ENCODE measurements around the gene USP9X. TPM values are rescaled to one million over a fixed set of nuclear protein-coding genes. Genes with fewer than 3 reads are reported as not detected.

Gene USP9X
- total and polyA plus RNA-seq, 2 donors (not counting 3 experiments of a cell fraction or from before 2014, with no cell fraction given): 13.7 to 66.8 TPM

GRCh38 chrX:41259516-41259915 is 174.3 kb downstream of the USP9X start:
- TF ChIP-seq GATA2 (IDR thresholded peaks at IDR 0.05; ENCODE audit: insufficient read depth, insufficient read length, low read depth, low read length) (no peak), MYC (IDR thresholded peaks at IDR 0.05; ENCODE audit: low read depth, low read length) (no peak), EZH2 (IDR thresholded peaks at IDR 0.05; ENCODE audit: borderline replicate concordance, low read depth, low read length, severe bottlenecking) (no peak), POLR2AphosphoS5 (IDR thresholded peaks at IDR 0.05; ENCODE audit: insufficient read depth, low read depth, low read length) (no peak), MAX (IDR thresholded peaks at IDR 0.05; ENCODE audit: insufficient read depth, insufficient read length) (no peak), CTCF (IDR thresholded peaks at IDR 0.05; ENCODE audit: extremely low read depth in 1 of 2, insufficient read depth in 1 of 2, low read depth in 1 of 2, low read length in 2 of 2) (no peak), POLR2A (IDR thresholded peaks at IDR 0.05; ENCODE audit: low read depth, low read length) (no peak), FOS (IDR thresholded peaks at IDR 0.05; ENCODE audit: borderline replicate concordance, insufficient read depth, low read length) (no peak), JUN (IDR thresholded peaks at IDR 0.05; ENCODE audit: borderline replicate concordance, insufficient read depth, insufficient read length, low read depth) (no peak)
- ChIA-PET POLR2A (no interaction called here), CTCF (no interaction called here)
- no TSS peak for BruUV-seq (replicated peaks)
- DNase-seq (ENCODE audit: low read depth, low spot score): no peak
- FAIRE-seq: no peak
- Histone ChIP-seq H4K20me1 (replicated peaks; ENCODE audit: control insufficient read depth, extremely low read depth, insufficient read depth, low read length) (no peaks in the 10 kb centered on the region), H2AFZ (ENCODE audit: low read depth, low read length) (no peak overlapping the region), H3K27ac (ENCODE audit: insufficient read depth, low read depth, low read length) (no peak overlapping the region), H3K9me3 (replicated peaks; ENCODE audit: control insufficient read depth, insufficient read depth, low read length) (no peaks in the 10 kb centered on the region), H3K9ac (replicated peaks; ENCODE audit: extremely low read depth, insufficient read depth, low read length) (no peak overlapping the region), H3K79me2 (ENCODE audit: control insufficient read depth, insufficient read depth, low read length) (no peaks in the 10 kb centered on the region), H3K36me3 (ENCODE audit: control insufficient read depth in 2 of 2, extremely low read depth in 1 of 2, insufficient read depth in 2 of 2, low read length in 2 of 2) (no peaks in the 10 kb centered on the region), H3K4me1 (ENCODE audit: control insufficient read depth, extremely low read depth, insufficient read depth, low read length) (no peaks in the 10 kb centered on the region), H3K9me1 (replicated peaks; ENCODE audit: control insufficient read depth, extremely low read depth, insufficient read depth, low read length) (no peaks in the 10 kb centered on the region), H3K4me2 (ENCODE audit: insufficient read depth, low read length) (no peak overlapping the region), H3K27me3 (ENCODE audit: control insufficient read depth in 2 of 2, insufficient read depth in 2 of 2, low read length in 2 of 2) (no peaks in the 10 kb centered on the region), H3K4me3 (replicated peaks in 1 of 3; ENCODE audit: insufficient read depth in 1 of 3, low read depth in 1 of 3, low read length in 3 of 3) (no peak overlapping the region)
- intact Hi-C loops (cut with micrococcal nuclease) (no loop called here), dilution Hi-C loops (cut with MboI; ENCODE audit: extremely low pct_ligation_motif_present, low sequenced_read_pairs) (no loop called here)
